ENCODE results near the gene CLNK.

CLNK gene

GRCh38 chr4:10722957-10723356, 38.4 kb upstream of the CLNK start:
- Histone ChIP-seq H3K36me3 (ENCODE audit: control insufficient read depth, insufficient read depth, low read length) (no peaks in the 10 kb centered on the region), H3K9ac (ENCODE audit: low read length) (no peak overlapping the region), H3K27me3 (ENCODE audit: control insufficient read depth, insufficient read depth, low read length) (no peaks in the 10 kb centered on the region), H3K4me1 (ENCODE audit: control insufficient read depth, insufficient read depth, low read length) (no peaks in the 10 kb centered on the region), H3K4me3 (ENCODE audit: low read length) (no peak overlapping the region), H3K9me3 (ENCODE audit: control insufficient read depth, low read length) (no peaks in the 10 kb centered on the region)

GRCh38 chr4:10721616-10722015, 37.0 kb upstream of the CLNK start:
- no peak overlapping the region for H3K4me3 ChIP-seq (ENCODE audit: low read length)
- H3K27me3 ChIP-seq (ENCODE audit: control insufficient read depth, insufficient read depth, low read length) = no peaks in the 10 kb centered on the region
- no peak overlapping the region for H3K9ac ChIP-seq (ENCODE audit: low read length)
- no peaks in the 10 kb centered on the region for H3K36me3 ChIP-seq (ENCODE audit: control insufficient read depth, insufficient read depth, low read length)
- no peaks in the 10 kb centered on the region for H3K9me3 ChIP-seq (ENCODE audit: control insufficient read depth, low read length)
- no peaks in the 10 kb centered on the region for H3K4me1 ChIP-seq (ENCODE audit: control insufficient read depth, insufficient read depth, low read length)

- Histone ChIP-seq H3K4me3 (ENCODE audit: low read length) (no peak overlapping the region), H3K4me1 (ENCODE audit: control insufficient read depth, insufficient read depth, low read length) (no peaks in the 10 kb centered on the region), H3K27me3 (ENCODE audit: control insufficient read depth, insufficient read depth, low read length) (no peaks in the 10 kb centered on the region), H3K9ac (ENCODE audit: low read length) (no peak overlapping the region), H3K36me3 (ENCODE audit: control insufficient read depth, insufficient read depth, low read length) (no peaks in the 10 kb centered on the region), H3K9me3 (ENCODE audit: control insufficient read depth, low read length) (no peaks in the 10 kb centered on the region)
Measured at GRCh38 chr4:10716163-10716562, 31.6 kb upstream of the CLNK start.

GRCh38 chr4:10715696-10716095, 31.1 kb upstream of the CLNK start:
- H3K9ac ChIP-seq (ENCODE audit: low read length) = no peak overlapping the region
- H3K27me3 ChIP-seq (ENCODE audit: control insufficient read depth, insufficient read depth, low read length) = no peaks in the 10 kb centered on the region
- no peaks in the 10 kb centered on the region for H3K4me1 ChIP-seq (ENCODE audit: control insufficient read depth, insufficient read depth, low read length)
- no peaks in the 10 kb centered on the region for H3K9me3 ChIP-seq (ENCODE audit: control insufficient read depth, low read length)
- H3K36me3 ChIP-seq (ENCODE audit: control insufficient read depth, insufficient read depth, low read length) = no peaks in the 10 kb centered on the region
- H3K4me3 ChIP-seq (ENCODE audit: low read length) = no peak overlapping the region

GRCh38 chr4:10715135-10715534, 30.6 kb upstream of the CLNK start:
- H3K27me3 ChIP-seq (ENCODE audit: control insufficient read depth, insufficient read depth, low read length) = no peaks in the 10 kb centered on the region
- H3K9me3 ChIP-seq (ENCODE audit: control insufficient read depth, low read length) = no peaks in the 10 kb centered on the region
- H3K9ac ChIP-seq (ENCODE audit: low read length) = no peak overlapping the region
- no peak overlapping the region for H3K4me3 ChIP-seq (ENCODE audit: low read length)
- no peaks in the 10 kb centered on the region for H3K36me3 ChIP-seq (ENCODE audit: control insufficient read depth, insufficient read depth, low read length)
- H3K4me1 ChIP-seq (ENCODE audit: control insufficient read depth, insufficient read depth, low read length) = no peaks in the 10 kb centered on the region

- Histone ChIP-seq H3K4me1 (ENCODE audit: control insufficient read depth, insufficient read depth, low read length) (no peaks in the 10 kb centered on the region), H3K27me3 (ENCODE audit: control insufficient read depth, insufficient read depth, low read length) (no peaks in the 10 kb centered on the region), H3K4me3 (ENCODE audit: low read length) (no peak overlapping the region), H3K36me3 (ENCODE audit: control insufficient read depth, insufficient read depth, low read length) (no peaks in the 10 kb centered on the region), H3K9ac (ENCODE audit: low read length) (no peak overlapping the region), H3K9me3 (ENCODE audit: control insufficient read depth, low read length) (no peaks in the 10 kb centered on the region)
Measured at GRCh38 chr4:10713591-10713990, 29.0 kb upstream of the CLNK start.

GRCh38 chr4:10706236-10706635, 21.7 kb upstream of the CLNK start:
- Histone ChIP-seq H3K4me1 (ENCODE audit: control insufficient read depth, insufficient read depth, low read length) (peaks cover 9% of the 10 kb centered on the region), H3K4me3 (ENCODE audit: low read length) (no peak overlapping the region), H3K9ac (ENCODE audit: low read length) (no peak overlapping the region), H3K36me3 (ENCODE audit: control insufficient read depth, insufficient read depth, low read length) (no peaks in the 10 kb centered on the region), H3K27me3 (ENCODE audit: control insufficient read depth, insufficient read depth, low read length) (no peaks in the 10 kb centered on the region), H3K9me3 (ENCODE audit: control insufficient read depth, low read length) (no peaks in the 10 kb centered on the region)

- Histone ChIP-seq H3K4me3 (ENCODE audit: low read length) (no peak overlapping the region), H3K27me3 (ENCODE audit: control insufficient read depth, insufficient read depth, low read length) (no peaks in the 10 kb centered on the region), H3K9me3 (ENCODE audit: control insufficient read depth, low read length) (no peaks in the 10 kb centered on the region), H3K36me3 (ENCODE audit: control insufficient read depth, insufficient read depth, low read length) (no peaks in the 10 kb centered on the region), H3K9ac (ENCODE audit: low read length) (no peak overlapping the region), H3K4me1 (ENCODE audit: control insufficient read depth, insufficient read depth, low read length) (peaks cover 18% of the 10 kb centered on the region)
Measured at GRCh38 chr4:10704430-10704810, 19.9 kb upstream of the CLNK start.

- no peak overlapping the region for H3K4me3 ChIP-seq (ENCODE audit: low read length)
- no peaks in the 10 kb centered on the region for H3K27me3 ChIP-seq (ENCODE audit: control insufficient read depth, insufficient read depth, low read length)
- H3K36me3 ChIP-seq (ENCODE audit: control insufficient read depth, insufficient read depth, low read length) = no peaks in the 10 kb centered on the region
- no peak overlapping the region for H3K9ac ChIP-seq (ENCODE audit: low read length)
- H3K4me1 ChIP-seq (ENCODE audit: control insufficient read depth, insufficient read depth, low read length) = peaks cover 21% of the 10 kb centered on the region
- no peaks in the 10 kb centered on the region for H3K9me3 ChIP-seq (ENCODE audit: control insufficient read depth, low read length)
Measured at GRCh38 chr4:10703766-10704429, 19.3 kb upstream of the CLNK start.

- Histone ChIP-seq H3K4me3 (ENCODE audit: low read length) (no peak overlapping the region), H3K9me3 (ENCODE audit: control insufficient read depth, low read length) (no peaks in the 10 kb centered on the region), H3K4me1 (ENCODE audit: control insufficient read depth, insufficient read depth, low read length) (peaks cover 28% of the 10 kb centered on the region), H3K9ac (ENCODE audit: low read length) (no peak overlapping the region), H3K27me3 (ENCODE audit: control insufficient read depth, insufficient read depth, low read length) (no peaks in the 10 kb centered on the region), H3K36me3 (ENCODE audit: control insufficient read depth, insufficient read depth, low read length) (no peaks in the 10 kb centered on the region)
Measured at GRCh38 chr4:10703156-10703555, 18.6 kb upstream of the CLNK start.

- H3K4me1 ChIP-seq (ENCODE audit: control insufficient read depth, insufficient read depth, low read length) = peaks cover 39% of the 10 kb centered on the region
- no peaks in the 10 kb centered on the region for H3K36me3 ChIP-seq (ENCODE audit: control insufficient read depth, insufficient read depth, low read length)
- H3K9me3 ChIP-seq (ENCODE audit: control insufficient read depth, low read length) = no peaks in the 10 kb centered on the region
- no peaks in the 10 kb centered on the region for H3K27me3 ChIP-seq (ENCODE audit: control insufficient read depth, insufficient read depth, low read length)
- H3K4me3 ChIP-seq (ENCODE audit: low read length) = no peak overlapping the region
- H3K9ac ChIP-seq (ENCODE audit: low read length) = no peak overlapping the region
Measured at GRCh38 chr4:10701702-10702460, 17.3 kb upstream of the CLNK start.

GRCh38 chr4:10701161-10701560, 16.6 kb upstream of the CLNK start:
- no peak overlapping the region for H3K4me3 ChIP-seq (ENCODE audit: low read length)
- H3K27me3 ChIP-seq (ENCODE audit: control insufficient read depth, insufficient read depth, low read length) = no peaks in the 10 kb centered on the region
- peaks cover 44% of the 10 kb centered on the region for H3K4me1 ChIP-seq (ENCODE audit: control insufficient read depth, insufficient read depth, low read length)
- no peaks in the 10 kb centered on the region for H3K36me3 ChIP-seq (ENCODE audit: control insufficient read depth, insufficient read depth, low read length)
- H3K9ac ChIP-seq (ENCODE audit: low read length) = no peak overlapping the region
- H3K9me3 ChIP-seq (ENCODE audit: control insufficient read depth, low read length) = no peaks in the 10 kb centered on the region
